WERI-Rb-1 (cell line): ENCODE data around the gene TRMT10A.
"Not testable (repeated sequence)": the region's sequence is repeated elsewhere in the genome, so short reads cannot be mapped to it uniquely, and the experiment has no call there.

Experiments used
- DNase-seq: peaks from one replicate; pipeline ENCODE4 v3.0.0-alpha.2; 2020
- H3K27ac ChIP-seq: fragments of 250-450 bp; sonication (Bioruptor Pico); 2 replicates; pipeline ENCODE4 v1.5.1; 2020; ENCODE audit warnings: mild to moderate bottlenecking, moderate library complexity
- H3K27me3 ChIP-seq: fragments of 250-450 bp; sonication (Bioruptor Pico); 2 replicates; pipeline ENCODE4 v1.5.1; 2021; ENCODE audit warnings: mild to moderate bottlenecking, low read depth, moderate library complexity; ENCODE audit not compliant: insufficient read depth, severe bottlenecking
- H3K36me3 ChIP-seq: fragments of 250-450 bp; sonication (Bioruptor Pico); 2 replicates; pipeline ENCODE4 v1.5.1; 2020; ENCODE audit warnings: mild to moderate bottlenecking, moderate library complexity
- H3K4me3 ChIP-seq: 2 replicates; pipeline ENCODE4 v1.5.1; 2011; ENCODE audit warnings: low read depth, mild to moderate bottlenecking, control low read depth, low read length
- H3K9me3 ChIP-seq: fragments of 250-450 bp; sonication (Bioruptor Pico); 2 replicates; pipeline ENCODE4 v1.5.1; 2021; ENCODE audit warnings: mild to moderate bottlenecking, moderate library complexity; ENCODE audit not compliant: severe bottlenecking
- TF ChIP-seq, protein P1 (sequence below): IDR thresholded peaks from 2 replicates; pipeline ENCODE4 v1.5.1; 2011; ENCODE audit warnings: low read depth, mild to moderate bottlenecking, control low read depth, inconsistent platforms, low read length

Gene TRMT10A

DNA sequence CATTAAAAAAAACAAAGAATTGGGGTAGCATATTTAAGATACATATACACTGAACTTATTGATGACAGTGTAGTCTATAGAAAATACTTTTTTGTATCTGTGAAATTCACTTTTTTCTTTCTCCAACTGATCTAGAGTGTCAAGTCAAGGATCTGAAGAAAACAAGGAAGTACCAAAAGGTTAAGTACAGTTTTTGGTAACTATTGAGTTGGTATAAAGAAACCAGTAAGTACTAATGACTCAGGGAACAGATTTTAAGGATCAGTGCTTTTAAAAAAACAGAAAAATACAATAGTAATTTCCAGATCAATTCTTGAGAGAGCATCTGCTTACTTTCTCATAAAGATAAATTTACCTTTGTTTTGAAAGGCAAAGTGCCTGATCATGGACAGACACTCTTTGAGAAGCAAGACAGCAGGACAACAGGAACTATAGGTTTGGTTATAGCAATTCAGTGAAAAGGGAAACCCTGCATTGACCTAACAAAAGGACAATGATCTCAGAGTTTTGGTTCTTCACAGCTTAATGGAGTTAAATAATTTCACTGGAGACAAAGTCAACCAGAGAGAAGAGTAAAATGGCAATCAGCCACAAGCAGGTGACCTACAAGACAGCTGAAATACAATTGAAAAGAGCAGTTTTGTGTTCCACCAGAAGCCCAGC is 23.4 kb downstream of the TRMT10A start:
- no peaks in the 10 kb centered on the region for H3K27me3 ChIP-seq
- H3K4me3 ChIP-seq = no peak overlapping the region
- TF ChIP-seq, protein P1, sequence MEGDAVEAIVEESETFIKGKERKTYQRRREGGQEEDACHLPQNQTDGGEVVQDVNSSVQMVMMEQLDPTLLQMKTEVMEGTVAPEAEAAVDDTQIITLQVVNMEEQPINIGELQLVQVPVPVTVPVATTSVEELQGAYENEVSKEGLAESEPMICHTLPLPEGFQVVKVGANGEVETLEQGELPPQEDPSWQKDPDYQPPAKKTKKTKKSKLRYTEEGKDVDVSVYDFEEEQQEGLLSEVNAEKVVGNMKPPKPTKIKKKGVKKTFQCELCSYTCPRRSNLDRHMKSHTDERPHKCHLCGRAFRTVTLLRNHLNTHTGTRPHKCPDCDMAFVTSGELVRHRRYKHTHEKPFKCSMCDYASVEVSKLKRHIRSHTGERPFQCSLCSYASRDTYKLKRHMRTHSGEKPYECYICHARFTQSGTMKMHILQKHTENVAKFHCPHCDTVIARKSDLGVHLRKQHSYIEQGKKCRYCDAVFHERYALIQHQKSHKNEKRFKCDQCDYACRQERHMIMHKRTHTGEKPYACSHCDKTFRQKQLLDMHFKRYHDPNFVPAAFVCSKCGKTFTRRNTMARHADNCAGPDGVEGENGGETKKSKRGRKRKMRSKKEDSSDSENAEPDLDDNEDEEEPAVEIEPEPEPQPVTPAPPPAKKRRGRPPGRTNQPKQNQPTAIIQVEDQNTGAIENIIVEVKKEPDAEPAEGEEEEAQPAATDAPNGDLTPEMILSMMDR = no peak
- H3K27ac ChIP-seq = no peak overlapping the region
- no peaks in the 10 kb centered on the region for H3K36me3 ChIP-seq
- no peak for DNase-seq
- peaks cover 6% of the 10 kb centered on the region for H3K9me3 ChIP-seq

DNA sequence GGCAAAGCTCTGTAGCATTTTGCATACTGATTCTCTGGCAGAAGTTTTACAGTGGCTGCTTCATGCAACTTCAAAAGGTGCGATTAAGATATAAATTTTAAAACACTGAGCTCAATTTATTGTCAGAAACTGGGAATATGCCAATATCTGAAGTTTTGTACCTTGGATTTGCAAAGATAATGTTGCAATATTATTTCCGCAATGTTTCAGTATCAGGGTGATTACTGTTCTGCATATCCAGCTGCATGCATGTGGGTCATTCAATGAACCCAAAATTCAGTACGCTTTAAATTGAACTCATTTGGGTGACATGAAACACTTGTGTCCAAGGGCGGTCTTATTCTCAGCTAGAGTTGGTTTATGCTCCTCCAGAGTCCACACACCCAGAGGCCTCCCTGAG is 26.2 kb downstream of the TRMT10A start:
- TF ChIP-seq, protein P1 = no peak
- H3K27me3 ChIP-seq = no peaks in the 10 kb centered on the region
- H3K9me3 ChIP-seq = peaks cover 3% of the 10 kb centered on the region
- H3K27ac ChIP-seq = no peak overlapping the region
- no peak for DNase-seq
- H3K4me3 ChIP-seq = no peak overlapping the region
- no peaks in the 10 kb centered on the region for H3K36me3 ChIP-seq

DNA sequence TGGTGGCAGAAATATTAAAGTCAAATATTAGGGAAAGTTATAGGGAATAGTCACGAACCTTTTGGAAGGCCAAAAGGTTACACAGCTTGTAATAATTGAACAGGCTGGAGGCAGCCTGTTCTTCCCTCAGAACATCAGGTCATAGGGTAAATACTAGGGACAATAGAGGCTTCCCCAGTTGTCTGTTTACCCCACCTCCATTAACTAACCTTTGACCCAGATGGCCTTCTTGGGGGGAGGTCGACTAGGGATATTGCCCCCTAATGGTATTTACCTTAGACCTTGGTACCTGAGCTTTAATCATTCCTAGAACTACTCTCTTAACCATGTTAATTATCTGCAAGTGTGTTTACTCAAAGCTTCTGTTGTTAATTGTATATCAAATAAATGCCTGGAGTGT is 27.0 kb downstream of the TRMT10A start:
- TF ChIP-seq, protein P1 = no peak
- DNase-seq = no peak
- H3K27ac ChIP-seq = no peak overlapping the region

DNA sequence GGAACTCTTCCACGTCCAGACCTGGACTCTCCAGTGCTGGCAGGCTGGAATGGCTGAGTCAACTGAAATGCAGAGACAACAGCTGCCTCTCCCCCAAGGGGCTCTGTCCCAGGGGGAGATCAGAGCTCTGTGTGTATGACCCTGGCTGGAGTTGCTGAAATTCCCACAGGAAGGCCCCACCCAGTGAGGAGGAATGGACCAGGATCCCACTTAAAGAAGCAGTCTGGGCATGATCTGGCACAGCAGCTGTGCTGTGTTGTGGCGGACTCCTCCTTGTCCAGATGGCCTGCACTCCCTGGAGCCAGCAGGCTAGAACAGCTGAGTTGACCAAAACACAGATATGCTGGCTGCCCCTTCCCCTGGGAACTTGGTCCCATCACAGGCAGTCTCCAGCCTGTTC is 27.6 kb downstream of the TRMT10A start:
- TF ChIP-seq, protein P1 = no peak
- Histone ChIP-seq H3K27me3 (no peaks in the 10 kb centered on the region), H3K27ac (no peak overlapping the region), H3K36me3 (no peaks in the 10 kb centered on the region), H3K9me3 (peaks cover 3% of the 10 kb centered on the region), H3K4me3 (no peak overlapping the region)
- peak; percentile 69 for DNase-seq

More for the DNA sequence above, 27.0 kb downstream of the TRMT10A start:
- Histone ChIP-seq H3K27me3 (no peaks in the 10 kb centered on the region), H3K9me3 (peaks cover 3% of the 10 kb centered on the region), H3K36me3 (no peaks in the 10 kb centered on the region), H3K4me3 (no peak overlapping the region)

DNA sequence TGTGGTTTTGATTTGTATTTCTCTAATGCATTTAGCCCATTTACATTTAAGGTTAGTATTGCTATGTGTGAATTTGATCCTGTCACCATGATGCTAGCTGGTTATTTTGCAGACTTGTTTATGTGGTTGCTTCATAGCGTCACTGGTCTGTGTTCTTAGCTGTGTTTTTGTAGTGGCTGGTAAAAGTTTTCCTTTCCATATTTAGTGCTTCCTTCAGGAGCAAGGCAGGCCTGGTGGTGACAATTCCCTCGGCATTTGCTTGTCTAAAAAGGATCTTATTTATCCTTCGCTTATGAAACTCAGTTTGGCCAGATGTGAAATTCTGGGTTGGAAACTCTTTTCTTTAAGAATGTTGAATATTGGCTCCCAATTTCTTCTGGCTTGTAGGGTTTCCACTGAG is 29.1 kb downstream of the TRMT10A start:
- DNase-seq, H3K27me3 ChIP-seq, H3K4me3 ChIP-seq, H3K36me3 ChIP-seq, H3K27ac ChIP-seq, H3K9me3 ChIP-seq: not testable (repeated sequence)

DNA sequence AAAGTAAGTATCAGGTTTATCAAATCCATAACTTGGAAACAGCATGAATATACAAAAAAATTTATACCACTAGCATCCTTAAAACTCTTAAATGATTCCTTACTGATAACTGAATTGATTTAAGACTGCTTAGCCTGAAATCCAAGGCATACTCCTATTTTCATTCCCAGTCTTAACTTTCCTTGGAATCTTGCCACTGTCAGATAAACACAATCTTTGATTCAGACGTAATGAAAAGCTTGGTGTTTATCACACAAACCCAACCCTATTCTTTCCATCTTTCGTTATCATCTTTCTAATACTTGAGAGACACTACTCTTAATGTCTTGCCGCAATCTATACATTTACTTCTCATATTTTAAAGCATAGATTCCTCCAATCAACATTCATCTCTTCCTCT is 33.9 kb downstream of the TRMT10A start:
- H3K9me3 ChIP-seq = peaks cover 3% of the 10 kb centered on the region
- no peak for DNase-seq
- H3K4me3 ChIP-seq = no peak overlapping the region
- H3K27me3 ChIP-seq = no peaks in the 10 kb centered on the region
- H3K36me3 ChIP-seq = no peaks in the 10 kb centered on the region
- no peak overlapping the region for H3K27ac ChIP-seq
- TF ChIP-seq, protein P1 = no peak
